Keratinocyte (primary cell): Measurements from ENCODE around the gene TUBA3C. TPM values are rescaled to one million over a fixed set of nuclear protein-coding genes. Genes with fewer than 3 reads are reported as not detected.

Source experiments
- DNase-seq: peaks from one replicate; pipeline ENCODE4 v3.0.0-alpha.2; 2011; ENCODE audit warnings: low read depth, missing footprints, low spot score
- FAIRE-seq: peaks from 2 replicates; lab custom pipeline; 2011; peaks lifted over from hg19 to GRCh38; lab: Jason Lieb, UNC
- H2AFZ ChIP-seq: 2 replicates; pipeline ENCODE4 v1.6.0; 2012; ENCODE audit warnings: low read length, control low read depth, inconsistent platforms; ENCODE audit not compliant: control insufficient read depth
- H3K27ac ChIP-seq: 2 replicates; pipeline ENCODE4 v1.5.1; 2011; ENCODE audit warnings: low read length; ENCODE audit not compliant: control insufficient read depth, insufficient read depth
- H3K27me3 ChIP-seq: 3 replicates; pipeline ENCODE4 v1.6.0; 2011; ENCODE audit warnings: low read length; ENCODE audit not compliant: control insufficient read depth, insufficient read depth; ENCODE audit errors: extremely low read depth
- H3K36me3 ChIP-seq, 2 experiments: 2 replicates in 1 of 2; 3 replicates in 1 of 2; pipeline ENCODE4 v1.5.1; 2011; ENCODE audit warnings: low read length in 2 of 2, mild to moderate bottlenecking in 1 of 2; ENCODE audit not compliant: control insufficient read depth in 2 of 2, insufficient read depth in 2 of 2; ENCODE audit errors: extremely low read depth in 1 of 2
- H3K4me1 ChIP-seq: 3 replicates; pipeline ENCODE4 v1.5.1; 2011; ENCODE audit warnings: low read length; ENCODE audit not compliant: control insufficient read depth, insufficient read depth; ENCODE audit errors: extremely low read depth
- H3K4me2 ChIP-seq: 3 replicates; pipeline ENCODE4 v1.6.0; 2011; ENCODE audit warnings: low read depth, low read length; ENCODE audit not compliant: control insufficient read depth, insufficient read depth; ENCODE audit errors: extremely low read depth
- H3K4me3 ChIP-seq, 3 experiments: fragments of 200-600 bp in 1 of 3; sonication (generic) in 1 of 3; 2 replicates in 2 of 3; 3 replicates in 1 of 3; pipeline ENCODE4 v1.5.1; 2011 to 2016; ENCODE audit warnings: low read length in 3 of 3, mild to moderate bottlenecking in 3 of 3, control low read depth in 2 of 3, inconsistent platforms in 1 of 3, low read depth in 1 of 3, mixed read lengths in 1 of 3, mixed run types in 1 of 3, moderate library complexity in 1 of 3; ENCODE audit not compliant: control insufficient read depth in 2 of 3, insufficient read depth in 2 of 3; ENCODE audit errors: extremely low read depth in 1 of 3
- H3K79me2 ChIP-seq: 2 replicates; pipeline ENCODE4 v1.6.0; 2012; ENCODE audit warnings: low read length; ENCODE audit not compliant: control insufficient read depth, insufficient read depth
- H3K9ac ChIP-seq: 3 replicates; pipeline ENCODE4 v1.6.0; 2011; ENCODE audit warnings: low read length; ENCODE audit not compliant: control insufficient read depth, insufficient read depth; ENCODE audit errors: extremely low read depth
- H3K9me1 ChIP-seq: 3 replicates; pipeline ENCODE4 v1.6.0; 2011; ENCODE audit warnings: low read length; ENCODE audit not compliant: control insufficient read depth, insufficient read depth; ENCODE audit errors: extremely low read depth
- H3K9me3 ChIP-seq: 2 replicates; pipeline ENCODE4 v1.5.1; 2012; ENCODE audit warnings: low read depth, low read length; ENCODE audit not compliant: control insufficient read depth
- H4K20me1 ChIP-seq: 3 replicates; pipeline ENCODE4 v1.6.0; 2011; ENCODE audit warnings: low read length; ENCODE audit not compliant: control insufficient read depth, insufficient read depth; ENCODE audit errors: extremely low read depth
- CTCF ChIP-seq, 3 experiments: IDR thresholded peaks in 1 of 3; conservative IDR thresholded peaks in 1 of 3; optimal IDR thresholded peaks in 1 of 3; 2 replicates in 2 of 3; 3 replicates in 1 of 3; pipeline versions ENCODE3 to v1.5.1; 2011; ENCODE audit warnings: low read length in 3 of 3, mild to moderate bottlenecking in 3 of 3, moderate library complexity in 2 of 3, control low read depth in 1 of 3, inconsistent platforms in 1 of 3; ENCODE audit not compliant: insufficient read depth in 2 of 3; ENCODE audit errors: extremely low read depth in 1 of 3
- EZH2 ChIP-seq: IDR thresholded peaks from one replicate; pipeline ENCODE4 v1.6.1; 2012; ENCODE audit warnings: inconsistent platforms, mild to moderate bottlenecking, low read length, moderate library complexity
- dilution Hi-C: fragments of 300-500 bp; cut with MboI; formaldehyde crosslinking; loops from one replicate; pipeline ENCODE4 v1.7.0; 2020; ENCODE audit warnings: low sequenced_read_pairs; ENCODE audit not compliant: extremely low pct_ligation_motif_present
- polyA plus RNA-seq, 5 experiments: library from polyadenylated mRNA; depleted of rRNA in 3 of 5; stranded (reverse) in 3 of 5; stranded (forward) in 1 of 5; unstranded in 1 of 5; fragments of >200 nt; gene quantifications; 1 replicate in 1 of 5; 2 replicates in 3 of 5; 3 replicates in 1 of 5; pipeline versions ENCODE4 v1.2.1 to v1.2.3, GENCODE V29; 2011 to 2012; ENCODE audit warnings: missing spikeins in 2 of 5, low read depth in 1 of 5, low replicate concordance in 1 of 5

The TUBA3C gene
- polyA plus RNA-seq, 1 donor (not counting 4 experiments of a cell fraction or from before 2014, with no cell fraction given), result not detected

- FAIRE-seq (no peak), DNase-seq (no peak)
- no peak overlapping the region for H2AFZ ChIP-seq
- H3K9me3 ChIP-seq, result peaks cover 6% of the 10 kb centered on the region
- H3K4me2 ChIP-seq, result no peak overlapping the region
- no peak overlapping the region for H3K27ac ChIP-seq
- H3K36me3 ChIP-seq, result no peaks in the 10 kb centered on the region
- dilution Hi-C loops, result no loop called here
- no peaks in the 10 kb centered on the region for H3K79me2 ChIP-seq
- H4K20me1 ChIP-seq, result no peaks in the 10 kb centered on the region
- TF ChIP-seq EZH2 (no peak), CTCF (optimal IDR thresholded peaks at IDR 0.05 in 1 of 3, IDR thresholded peaks at IDR 0.05 in 1 of 3, conservative IDR thresholded peaks at IDR 0.05 in 1 of 3; ENCODE audit: extremely low read depth in 1 of 3, insufficient read depth in 2 of 3, low read length in 3 of 3) (no peak)
- H3K4me3 ChIP-seq, result no peak overlapping the region
- H3K9me1 ChIP-seq, result no peaks in the 10 kb centered on the region
- H3K4me1 ChIP-seq, result no peaks in the 10 kb centered on the region
- H3K27me3 ChIP-seq, result no peaks in the 10 kb centered on the region
- H3K9ac ChIP-seq, result no peak overlapping the region
Measured at GRCh38 chr13:19185086-19185864, 3.7 kb upstream of the TUBA3C start.

- Histone ChIP-seq H3K79me2 (no peaks in the 10 kb centered on the region), H3K4me2 (no peak overlapping the region), H4K20me1 (no peaks in the 10 kb centered on the region), H3K36me3 (no peaks in the 10 kb centered on the region), H2AFZ (no peak overlapping the region), H3K9me1 (no peaks in the 10 kb centered on the region), H3K4me1 (no peaks in the 10 kb centered on the region), H3K4me3 (no peak overlapping the region), H3K9ac (no peak overlapping the region), H3K9me3 (peaks cover 7% of the 10 kb centered on the region), H3K27me3 (no peaks in the 10 kb centered on the region), H3K27ac (no peak overlapping the region)
- dilution Hi-C loops, result no loop called here
- DNase-seq (no peak), FAIRE-seq (no peak)
- TF ChIP-seq CTCF (optimal IDR thresholded peaks at IDR 0.05 in 1 of 3, IDR thresholded peaks at IDR 0.05 in 1 of 3, conservative IDR thresholded peaks at IDR 0.05 in 1 of 3; ENCODE audit: extremely low read depth in 1 of 3, insufficient read depth in 2 of 3, low read length in 3 of 3), result no peak
- no peak for TF ChIP-seq EZH2
Measured at GRCh38 chr13:19184176-19184575, 2.6 kb upstream of the TUBA3C start.
